ENCODE data around the gene EPHA1. TPM values are rescaled to one million over a fixed set of nuclear protein-coding genes. Genes with fewer than 3 reads are reported as not detected.

EPHA1 gene
- total RNA-seq, 1 donor = not detected

- peak; percentile 59 for TF ChIP-seq CTCF (IDR thresholded peaks at IDR 0.05; ENCODE audit: insufficient read depth, low read depth, low read length)
These were observed 63.2 kb downstream of the EPHA1 start for GRCh38 chr7:143345428-143345900.

DNA sequence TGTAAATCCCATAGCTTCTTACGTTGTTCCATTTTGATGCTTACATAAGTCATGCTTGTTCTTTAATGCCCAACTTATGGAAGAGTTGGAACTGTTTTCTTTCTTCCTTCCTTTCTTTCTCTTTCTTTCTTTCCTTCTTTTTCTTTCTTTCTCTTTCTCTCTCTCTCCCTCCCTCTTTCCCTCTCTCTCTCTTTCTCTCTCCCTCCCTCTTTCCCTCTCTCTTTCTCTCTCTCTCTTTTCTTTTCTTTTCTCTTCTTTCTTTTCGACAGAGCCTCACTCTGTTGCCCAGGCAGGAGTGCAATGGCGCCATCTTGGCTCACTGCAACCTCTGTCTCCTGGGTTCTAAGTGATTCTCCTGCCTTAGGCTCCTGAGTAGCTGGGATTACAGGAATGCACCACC is 65.1 kb downstream of the EPHA1 start:
- H3K4me3 ChIP-seq (ENCODE audit: low read depth, low read length) = no peak overlapping the region
- no peak for TF ChIP-seq CTCF (IDR thresholded peaks at IDR 0.05; ENCODE audit: insufficient read depth, low read depth, low read length)
- no peak for DNase-seq (ENCODE audit: low read depth)

More at GRCh38 chr7:143345428-143345900, 63.2 kb downstream of the EPHA1 start:
- peak overlapping the region; percentile 23 for H3K4me3 ChIP-seq (ENCODE audit: low read depth, low read length)
- DNase-seq (ENCODE audit: low read depth) = peak; percentile 44

- DNase-seq (ENCODE audit: low read depth) = no peak
- no peak for TF ChIP-seq CTCF (IDR thresholded peaks at IDR 0.05; ENCODE audit: insufficient read depth, low read depth, low read length)
- H3K4me3 ChIP-seq (ENCODE audit: low read depth, low read length) = no peak overlapping the region
These were observed 66.8 kb downstream of the EPHA1 start for GRCh38 chr7:143341842-143342241.

Small RNA genes lying within 50 kb of the gene (small RNA-seq; reads per million reads assigned to genes)
- 6.0 reads per million, percentile 84 among the genes with 10 or more reads in this experiment for gene MIR6892

Other genes with a start within 250 kb of the EPHA1 start
- gene TAS2R39, start 225.4 kb downstream of the EPHA1 start, total RNA-seq = not detected in 2 replicates
- not detected in 2 replicates for gene TAS2R40, start 186.8 kb downstream of the EPHA1 start, total RNA-seq
- 63.1 and 69.1 TPM in 2 replicates for gene GSTK1, start 145.4 kb downstream of the EPHA1 start, total RNA-seq
- gene TMEM139, start 123.9 kb downstream of the EPHA1 start, total RNA-seq = not detected in 2 replicates
- 11.9 and 16.0 TPM in 2 replicates for gene CASP2, start 120.5 kb downstream of the EPHA1 start, total RNA-seq
- gene CLCN1, start 92.7 kb downstream of the EPHA1 start, total RNA-seq = under 0.01 TPM in 2 replicates
- 1.3 and 2.2 TPM in 2 replicates for gene FAM131B, start 46.1 kb downstream of the EPHA1 start, total RNA-seq
- gene ZYX, start 27.5 kb downstream of the EPHA1 start, total RNA-seq = 71.7 and 96.3 TPM in 2 replicates
- gene TAS2R60, start 34.6 kb upstream of the EPHA1 start, total RNA-seq = not detected in 2 replicates
- not detected in 2 replicates for gene TAS2R41, start 69.0 kb upstream of the EPHA1 start, total RNA-seq
- under 0.01 TPM in 1 of 2 replicates, not detected in the other for gene CTAGE15, start 162.9 kb upstream of the EPHA1 start, total RNA-seq
- gene TCAF2, start 212.1 kb upstream of the EPHA1 start, total RNA-seq = 0.64 and 1.3 TPM in 2 replicates